Activated CD8-positive, alpha-beta memory T cell treated with anti-CD3 and anti-CD28 coated beads for 48 hours (primary cell): ENCODE measurements around the gene GAD2.

Source experiments
- DNase-seq, 3 experiments: peaks; one replicate each; pipeline ENCODE4 v3.0.0-alpha.2; 2020; ENCODE audit warnings: low read depth in 2 of 3, low spot score in 2 of 3

GAD2 gene

GRCh38 chr10:26221541-26221940 lies 5.0 kb downstream of the GAD2 start:
- no peak for DNase-seq

DNA sequence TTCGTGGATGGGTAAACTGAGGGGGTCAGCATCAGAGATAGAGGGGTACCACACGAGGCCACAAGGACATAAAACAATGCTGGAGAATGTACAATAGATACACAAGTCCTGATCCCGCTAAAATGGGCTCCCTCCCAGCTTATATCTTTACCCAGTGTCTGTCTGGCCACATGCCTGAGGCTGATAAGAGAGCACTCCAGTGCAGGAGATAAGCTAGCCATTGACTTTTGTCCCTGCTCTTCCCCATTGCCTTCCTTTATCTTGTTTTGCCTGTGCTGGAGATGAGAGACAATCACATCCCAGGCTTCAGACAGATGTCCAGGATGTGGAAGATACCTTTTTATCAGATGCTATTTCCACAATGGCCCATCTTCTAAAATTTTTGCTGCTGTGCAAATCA lies 6.0 kb downstream of the GAD2 start:
- no peak for DNase-seq

DNA sequence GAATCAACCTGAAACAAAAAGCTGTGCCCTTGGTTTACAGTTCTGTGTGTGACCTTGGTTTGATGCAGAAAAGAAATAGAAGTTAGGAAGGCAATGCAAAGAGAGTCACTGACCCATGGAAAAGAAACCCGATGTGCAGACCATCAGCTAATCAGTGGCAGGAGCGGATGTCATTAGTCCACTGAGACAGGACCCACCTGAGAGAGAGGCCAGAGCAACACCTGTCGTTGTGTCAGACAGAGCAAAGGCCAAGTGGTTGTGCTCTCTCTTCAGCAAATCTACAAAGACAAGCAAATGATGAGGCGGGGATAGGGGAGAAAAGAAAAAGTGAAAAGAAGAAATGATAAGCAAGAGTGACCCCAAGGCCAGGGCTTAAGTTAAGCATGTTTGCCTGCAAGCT lies 8.7 kb downstream of the GAD2 start:
- DNase-seq = no peak

DNA sequence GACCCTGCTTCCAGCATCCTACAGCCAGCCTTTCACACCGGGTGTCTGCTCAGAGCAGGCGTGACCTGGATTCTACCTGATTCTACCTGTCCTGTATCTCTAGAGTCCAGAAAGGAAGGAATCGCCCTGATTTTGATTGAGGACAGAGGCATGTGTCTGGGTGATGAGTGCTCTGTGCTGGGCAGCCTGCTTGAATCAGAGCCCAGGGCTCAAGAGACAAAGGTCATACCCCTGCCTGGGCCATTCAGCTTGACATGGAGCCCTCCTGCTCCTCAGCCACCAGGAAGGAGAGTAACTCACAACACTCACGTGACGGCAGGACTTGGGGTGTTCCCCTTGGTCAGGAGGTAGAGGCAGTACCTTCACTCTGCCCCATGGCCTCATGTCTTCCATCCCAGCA lies 11.2 kb downstream of the GAD2 start:
- no peak for DNase-seq

DNA sequence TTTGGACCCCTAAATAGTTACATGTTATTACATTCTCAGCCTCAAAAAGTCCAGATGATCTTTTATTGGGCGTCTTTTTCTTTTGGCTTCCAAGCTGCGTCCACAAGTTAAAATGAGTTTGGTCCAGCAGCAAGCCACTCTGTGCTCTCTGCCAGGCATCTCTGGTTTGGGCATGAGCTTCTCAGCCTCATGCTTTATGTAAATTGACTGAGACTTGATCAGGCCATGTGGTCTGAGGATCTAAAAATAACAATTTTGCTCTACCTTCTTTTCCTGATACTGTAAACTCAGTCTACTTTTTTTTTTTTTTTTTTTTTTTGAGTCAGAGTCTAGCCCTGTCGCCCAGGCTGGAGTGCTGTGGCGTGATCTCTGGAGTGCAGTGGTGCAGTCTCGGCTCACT lies 15.6 kb downstream of the GAD2 start:
- no peak for DNase-seq

DNA sequence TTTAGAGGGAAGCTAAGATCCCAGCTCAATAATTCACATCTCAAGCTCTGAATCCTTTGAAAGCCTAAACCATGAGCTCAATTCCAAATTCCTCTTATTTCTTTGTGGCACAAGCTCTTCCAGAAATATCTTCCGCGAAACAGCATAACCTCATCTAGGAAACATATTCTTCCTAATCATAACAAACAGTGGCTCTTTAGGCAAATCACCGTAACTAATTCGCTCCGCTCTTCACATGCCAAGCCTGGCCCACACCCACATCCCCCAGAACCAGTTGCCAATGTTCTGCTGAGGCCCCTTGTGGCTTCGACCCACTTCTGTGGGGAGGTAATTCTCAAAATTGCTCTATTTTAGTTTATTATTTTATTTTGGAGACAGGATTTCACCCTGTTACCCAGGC lies 19.2 kb downstream of the GAD2 start:
- DNase-seq = no peak

- no peak for DNase-seq
Observed at GRCh38 chr10:26238378-26238777, 21.8 kb downstream of the GAD2 start.

DNA sequence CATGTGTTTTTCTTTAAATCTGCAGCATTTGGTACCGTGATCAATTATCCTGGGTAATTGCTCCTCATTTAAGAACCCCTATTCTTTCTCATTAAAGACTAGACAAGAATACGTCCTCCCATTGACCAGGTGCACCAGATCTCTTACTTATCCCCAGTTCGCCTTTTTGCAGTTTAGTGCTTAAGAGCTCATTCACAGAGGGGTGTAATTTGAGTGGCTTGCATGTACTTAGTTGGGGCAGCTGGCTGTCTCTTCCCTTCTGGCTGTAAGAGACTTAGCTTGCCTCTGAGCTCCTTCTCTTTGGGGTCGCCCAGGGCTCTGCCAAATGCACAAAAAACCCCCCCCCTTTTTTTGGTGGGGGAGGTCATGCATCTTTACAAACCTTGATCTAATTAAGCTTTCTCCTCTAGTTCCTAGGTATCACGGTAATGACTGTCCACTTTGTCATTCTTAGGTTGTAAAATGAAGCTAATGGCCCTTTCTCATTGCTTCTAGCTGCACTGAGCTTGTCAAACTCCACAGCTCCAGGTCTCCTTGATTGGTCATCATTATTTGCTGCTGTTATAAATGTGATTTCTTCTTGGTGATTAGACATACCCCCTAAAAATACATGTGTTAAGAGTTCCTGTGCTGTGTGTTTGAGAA lies 26.3 kb downstream of the GAD2 start:
- DNase-seq = no peak

- DNase-seq = no peak
Observed at GRCh38 chr10:26243351-26243720, 26.8 kb downstream of the GAD2 start.

DNA sequence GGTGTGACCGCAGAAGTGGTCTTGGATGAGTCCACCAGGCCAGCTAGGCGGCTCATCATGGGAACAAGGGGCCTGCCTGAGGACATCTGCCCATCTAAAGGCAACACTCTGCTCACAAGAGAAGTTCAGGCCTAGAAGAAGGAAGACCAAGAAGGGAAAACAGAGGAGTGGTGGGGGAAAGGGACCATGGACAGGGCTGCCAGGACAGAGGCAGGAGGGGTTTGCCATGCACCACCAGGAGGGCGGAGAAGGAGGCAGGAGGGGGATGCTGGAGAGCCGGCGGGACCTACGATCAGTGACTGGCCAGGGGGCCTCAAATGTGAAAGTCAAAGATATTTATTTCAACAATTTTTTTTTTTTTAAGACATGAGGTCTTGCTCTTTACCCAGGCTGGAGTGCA lies 33.1 kb downstream of the GAD2 start:
- no peak for DNase-seq

DNA sequence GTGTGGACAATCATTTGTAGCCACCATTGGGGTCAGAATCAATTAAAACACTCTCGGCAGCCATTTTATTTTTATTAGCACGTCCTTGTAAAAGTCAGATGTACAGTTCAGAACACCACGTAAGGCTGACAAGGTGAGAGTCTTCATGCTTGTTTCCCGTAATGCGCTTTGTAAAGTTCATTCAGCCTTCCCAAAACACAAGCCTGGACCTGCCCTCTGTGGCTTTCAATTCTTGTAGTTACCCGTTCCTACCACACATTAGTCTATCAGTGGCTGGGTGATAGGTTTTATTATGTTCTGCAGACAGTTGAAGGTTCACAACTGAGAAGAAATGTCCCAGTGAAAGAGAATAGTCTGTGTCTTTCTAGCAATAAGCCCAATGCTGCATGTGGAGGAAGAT lies 35.4 kb downstream of the GAD2 start:
- DNase-seq = no peak

DNA sequence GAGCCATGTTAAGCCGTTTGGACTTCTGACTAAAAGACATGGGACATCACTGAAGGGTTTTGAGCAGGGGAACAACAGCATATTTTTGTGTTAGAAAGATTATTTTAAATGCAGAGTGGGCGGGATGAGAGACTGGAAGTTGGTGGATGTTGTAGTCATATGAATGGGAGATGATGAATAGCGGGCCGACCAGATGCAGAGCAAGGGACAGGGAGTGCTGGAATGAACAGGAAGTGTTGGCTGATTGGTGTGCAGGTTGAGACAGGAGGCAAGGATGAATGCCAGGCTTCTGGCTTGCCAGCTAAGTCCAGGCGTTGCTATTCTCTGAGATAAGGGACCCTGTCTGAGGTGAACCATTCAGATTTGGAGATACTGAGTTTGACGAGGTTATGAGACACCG lies 38.0 kb downstream of the GAD2 start:
- no peak for DNase-seq

- DNase-seq = no peak
Observed at GRCh38 chr10:26259341-26259740, 42.8 kb downstream of the GAD2 start.

DNA sequence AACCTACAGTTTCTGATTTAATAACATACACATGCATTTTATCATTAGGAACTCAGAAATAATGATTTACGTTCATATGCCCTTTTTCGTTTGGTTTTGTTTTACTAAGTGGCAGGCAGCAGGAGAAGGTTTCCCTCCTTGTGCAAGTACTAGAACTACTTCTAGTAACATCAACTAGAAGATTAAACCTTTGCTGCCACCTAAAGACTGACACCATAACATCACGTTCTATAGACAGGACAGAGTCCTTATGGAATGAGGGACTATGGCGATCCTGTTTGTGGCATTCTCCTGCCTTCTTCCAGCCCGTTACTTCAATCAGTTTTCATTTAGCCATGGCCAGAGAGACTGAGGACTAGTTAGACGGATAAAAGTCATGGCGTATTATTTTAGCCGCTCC lies 53.2 kb downstream of the GAD2 start:
- no peak for DNase-seq

GRCh38 chr10:26274391-26274790 lies 57.8 kb downstream of the GAD2 start:
- DNase-seq = no peak

- no peak for DNase-seq
Observed at GRCh38 chr10:26278295-26278694, 61.7 kb downstream of the GAD2 start.

GRCh38 chr10:26290236-26290635 lies 73.7 kb downstream of the GAD2 start:
- no peak for DNase-seq

DNA sequence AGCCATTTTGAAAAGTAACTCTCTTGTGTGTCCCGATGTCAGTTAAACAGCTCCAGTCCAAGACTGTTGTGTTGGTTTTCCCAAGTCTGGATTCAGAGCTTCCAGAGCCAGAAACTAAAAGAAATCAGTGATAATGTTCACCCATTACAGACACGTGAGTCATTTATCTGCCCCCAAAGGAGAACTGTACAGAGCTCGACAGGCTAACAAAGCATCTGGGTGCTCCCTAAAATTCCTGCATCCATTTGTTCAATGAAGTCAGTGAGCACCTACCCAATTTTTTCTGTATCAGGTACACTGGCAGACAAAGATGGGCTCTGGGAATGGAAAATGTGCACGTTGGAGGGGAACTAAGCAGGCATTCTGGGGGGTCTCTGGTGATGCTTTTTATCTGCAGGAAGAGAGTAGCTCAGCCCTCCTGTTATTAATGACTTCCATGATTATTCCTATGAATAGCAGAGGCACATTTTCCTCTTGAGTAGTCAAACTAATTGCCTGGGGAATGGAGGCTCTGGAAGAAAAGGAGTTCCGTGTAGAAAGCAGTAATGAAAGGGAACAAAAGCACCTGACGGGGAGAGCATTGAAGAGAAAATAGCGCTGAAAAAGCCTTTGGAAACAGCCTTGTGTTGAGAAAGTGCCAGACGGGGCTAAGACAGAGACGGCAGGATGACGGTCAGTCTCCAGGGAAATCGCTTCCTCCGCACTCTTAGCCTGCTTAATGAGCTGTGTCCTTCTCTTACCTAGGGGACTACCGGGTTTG lies 75.3 kb downstream of the GAD2 start:
- no peak for DNase-seq

DNA sequence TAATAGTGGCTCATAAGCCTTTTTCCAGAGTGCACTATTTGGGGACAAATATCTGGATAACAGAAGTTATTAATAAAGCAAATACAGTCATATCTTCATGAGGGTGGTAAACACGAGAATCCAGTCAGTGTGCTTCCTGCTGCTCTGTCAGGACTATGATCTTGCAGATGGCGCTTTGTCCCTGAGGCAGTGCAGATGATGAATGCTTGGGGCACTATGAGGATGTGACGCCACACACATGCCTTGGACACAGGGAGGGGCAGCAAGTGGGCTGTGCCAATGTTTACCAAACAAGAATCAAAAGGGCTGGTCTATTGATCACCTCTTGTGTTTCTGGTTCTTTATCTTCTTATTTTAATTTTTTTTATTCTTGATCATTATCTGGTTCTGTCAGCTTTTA lies 79.8 kb downstream of the GAD2 start:
- DNase-seq = no peak

DNA sequence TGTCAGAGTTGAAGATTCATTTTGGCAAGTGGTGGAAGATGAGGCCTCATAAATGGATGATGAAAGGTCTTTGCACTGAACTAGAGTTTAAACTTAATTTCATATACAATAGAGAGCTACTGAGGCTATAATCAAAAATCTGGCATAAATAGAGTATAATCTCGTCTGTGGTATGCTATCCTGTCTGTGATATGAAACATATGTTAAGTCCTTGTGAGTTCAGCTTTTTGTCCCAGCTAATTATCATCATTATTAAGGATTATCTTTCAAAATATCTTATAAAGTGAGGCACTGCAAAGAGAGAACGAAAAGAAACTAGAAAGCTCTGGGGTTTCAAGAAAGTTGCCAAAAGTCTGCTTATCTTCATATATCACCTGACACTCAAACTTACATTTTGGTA lies 83.4 kb downstream of the GAD2 start:
- DNase-seq = no peak

- no peak for DNase-seq
Observed at GRCh38 chr10:26303366-26303765, 86.8 kb downstream of the GAD2 start.

- no peak for DNase-seq
Observed at GRCh38 chr10:26310361-26310760, 93.8 kb downstream of the GAD2 start.

- no peak for DNase-seq
Observed at GRCh38 chr10:26311383-26311940, 94.9 kb downstream of the GAD2 start.
